ENCODE measurements around the gene ACP4.
A peak's percentile ranks its signal among the peaks of the same experiment; 100 is the strongest.

Gene ACP4

DNA sequence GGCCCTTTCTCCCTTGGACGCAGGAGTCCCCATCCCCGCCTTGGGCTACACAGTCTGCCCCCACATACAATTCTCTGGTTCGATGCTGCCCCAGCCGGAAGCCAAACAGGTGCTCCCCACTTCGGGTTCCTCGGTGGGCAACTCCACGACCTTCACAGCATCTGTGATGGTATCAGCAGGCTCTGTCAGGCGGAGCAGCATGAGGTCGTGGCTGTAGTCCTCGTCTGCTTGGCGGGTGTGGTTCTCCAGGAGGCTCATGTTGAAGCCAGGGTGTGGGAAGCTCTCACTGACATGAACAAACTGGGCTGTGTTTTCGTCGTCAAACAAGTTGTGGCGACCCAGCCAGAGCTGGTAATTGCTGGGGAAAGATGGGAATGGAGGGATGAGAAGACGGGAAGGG is 29.9 kb downstream of the ACP4 start:
- TF ChIP-seq, protein P1, sequence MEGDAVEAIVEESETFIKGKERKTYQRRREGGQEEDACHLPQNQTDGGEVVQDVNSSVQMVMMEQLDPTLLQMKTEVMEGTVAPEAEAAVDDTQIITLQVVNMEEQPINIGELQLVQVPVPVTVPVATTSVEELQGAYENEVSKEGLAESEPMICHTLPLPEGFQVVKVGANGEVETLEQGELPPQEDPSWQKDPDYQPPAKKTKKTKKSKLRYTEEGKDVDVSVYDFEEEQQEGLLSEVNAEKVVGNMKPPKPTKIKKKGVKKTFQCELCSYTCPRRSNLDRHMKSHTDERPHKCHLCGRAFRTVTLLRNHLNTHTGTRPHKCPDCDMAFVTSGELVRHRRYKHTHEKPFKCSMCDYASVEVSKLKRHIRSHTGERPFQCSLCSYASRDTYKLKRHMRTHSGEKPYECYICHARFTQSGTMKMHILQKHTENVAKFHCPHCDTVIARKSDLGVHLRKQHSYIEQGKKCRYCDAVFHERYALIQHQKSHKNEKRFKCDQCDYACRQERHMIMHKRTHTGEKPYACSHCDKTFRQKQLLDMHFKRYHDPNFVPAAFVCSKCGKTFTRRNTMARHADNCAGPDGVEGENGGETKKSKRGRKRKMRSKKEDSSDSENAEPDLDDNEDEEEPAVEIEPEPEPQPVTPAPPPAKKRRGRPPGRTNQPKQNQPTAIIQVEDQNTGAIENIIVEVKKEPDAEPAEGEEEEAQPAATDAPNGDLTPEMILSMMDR (IDR thresholded peaks at IDR 0.05; ENCODE audit: borderline replicate concordance, control extremely low read depth, extremely low read depth, insufficient read depth, missing control alignments), result no peak
- DNase-seq (ENCODE audit: low spot score), result peak; percentile 36
- in situ Hi-C loops (cut with MboI; ENCODE audit: low sequenced_read_pairs, unreplicated experiment), result no loop called here

DNA sequence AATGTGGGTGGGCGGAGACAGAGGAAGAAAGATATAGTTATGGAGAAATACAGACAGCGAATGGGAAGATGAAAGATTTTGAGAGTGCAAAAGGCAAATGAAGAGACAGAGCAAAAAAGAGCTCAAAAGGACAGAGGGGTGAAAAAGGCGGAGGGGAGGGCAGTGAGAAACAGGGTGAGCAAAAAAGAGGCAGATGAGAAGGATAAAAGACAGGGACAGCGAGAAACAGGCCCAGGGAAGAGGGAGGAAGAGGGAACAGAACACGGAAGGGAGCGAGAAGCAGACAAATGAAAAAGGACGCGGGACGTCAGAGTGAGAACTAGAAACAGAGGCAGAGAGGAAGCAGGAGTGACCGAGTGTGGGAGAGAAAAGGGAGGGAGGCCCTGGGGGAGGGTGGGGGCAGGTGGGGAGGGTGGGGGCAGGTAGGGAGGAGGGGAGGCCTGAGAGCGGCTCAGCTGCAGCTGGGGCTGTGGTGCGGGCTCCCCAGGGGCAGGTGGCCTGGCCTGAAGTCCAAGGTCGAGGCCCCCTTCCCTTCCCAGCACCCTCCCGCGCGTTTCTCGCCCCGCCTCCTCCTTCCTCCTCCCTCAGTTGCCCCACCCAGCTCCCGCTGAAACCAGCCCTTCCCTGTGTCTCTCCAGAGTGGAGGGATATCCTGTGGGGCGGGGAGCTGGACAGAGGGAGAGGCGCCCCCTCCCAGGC is 30.5 kb downstream of the ACP4 start:
- in situ Hi-C loops (cut with MboI; ENCODE audit: low sequenced_read_pairs, unreplicated experiment), result no loop called here
- TF ChIP-seq, protein P1 (IDR thresholded peaks at IDR 0.05; ENCODE audit: borderline replicate concordance, control extremely low read depth, extremely low read depth, insufficient read depth, missing control alignments), result no peak
- DNase-seq (ENCODE audit: low spot score), result peak; percentile 83

DNA sequence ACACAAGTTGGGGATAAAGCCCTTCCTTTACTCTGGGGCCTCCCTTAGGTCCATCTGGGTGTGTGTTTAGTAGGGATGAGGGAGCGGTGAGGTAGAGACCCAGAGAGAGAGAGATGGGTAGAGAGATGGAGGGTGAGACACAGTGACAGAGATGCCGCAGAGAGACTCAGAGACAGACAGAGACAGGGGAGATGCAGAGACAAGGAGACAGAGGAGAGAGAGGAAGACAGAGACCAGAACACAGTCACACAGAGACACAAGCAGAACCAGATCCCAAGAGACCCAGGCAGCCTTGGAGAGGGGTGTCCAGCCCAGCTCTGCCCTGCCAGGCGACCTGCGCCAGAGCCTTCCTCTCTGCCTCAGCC is 31.0 kb downstream of the ACP4 start:
- peak; percentile 38 for DNase-seq (ENCODE audit: low spot score)
- TF ChIP-seq, protein P1 (IDR thresholded peaks at IDR 0.05; ENCODE audit: borderline replicate concordance, control extremely low read depth, extremely low read depth, insufficient read depth, missing control alignments), result no peak
- in situ Hi-C loops (cut with MboI; ENCODE audit: low sequenced_read_pairs, unreplicated experiment), result no loop called here

DNA sequence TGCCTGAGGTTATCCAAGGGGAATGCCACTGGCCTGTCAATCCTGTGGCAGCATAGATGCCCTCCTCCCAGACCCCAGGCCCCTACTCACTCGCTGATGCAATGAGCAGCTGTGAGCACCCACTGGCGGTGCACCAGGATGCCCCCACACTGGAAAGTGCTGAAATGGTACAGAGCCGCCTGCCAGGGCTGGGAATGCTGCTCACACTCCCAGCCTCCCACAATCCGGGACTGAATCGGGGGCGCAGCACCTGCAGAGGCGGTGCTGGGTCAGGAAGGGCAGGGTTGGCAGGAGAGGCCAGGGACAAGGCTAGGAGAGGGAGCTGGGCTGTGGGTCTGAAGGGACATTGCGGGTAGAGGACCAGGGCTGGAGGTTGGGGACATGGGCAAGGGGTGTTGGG is 31.4 kb downstream of the ACP4 start:
- TF ChIP-seq, protein P1 (IDR thresholded peaks at IDR 0.05; ENCODE audit: borderline replicate concordance, control extremely low read depth, extremely low read depth, insufficient read depth, missing control alignments), result no peak
- no peak for DNase-seq (ENCODE audit: low spot score)
- in situ Hi-C loops (cut with MboI; ENCODE audit: low sequenced_read_pairs, unreplicated experiment), result no loop called here

DNA sequence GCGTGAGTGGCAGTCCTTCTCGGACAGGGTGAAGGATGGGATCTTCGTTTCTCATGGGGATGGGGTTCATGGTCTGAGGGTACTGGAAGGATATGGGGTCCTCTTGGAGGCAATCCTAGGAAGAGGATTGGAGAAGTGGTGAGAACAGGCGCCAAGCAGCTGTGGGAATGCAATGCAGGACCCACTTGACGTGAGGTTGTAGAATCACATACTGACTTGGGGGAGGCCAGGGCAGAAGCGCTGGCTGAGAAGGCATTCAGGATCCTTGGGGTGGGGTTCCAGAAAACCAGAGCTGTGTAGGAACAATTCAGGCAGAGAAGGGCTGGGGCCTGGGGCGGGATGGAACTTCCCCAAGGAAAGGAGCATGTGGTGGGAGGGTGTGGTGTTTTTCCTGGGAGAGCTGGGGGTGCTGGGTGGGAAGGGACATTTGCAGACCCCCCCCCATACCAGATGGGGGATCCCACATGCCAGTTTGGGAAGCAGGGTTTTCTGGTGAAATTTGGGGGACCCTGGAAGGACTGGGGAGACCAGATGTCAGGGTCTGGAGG is 32.5 kb downstream of the ACP4 start:
- in situ Hi-C loops (cut with MboI; ENCODE audit: low sequenced_read_pairs, unreplicated experiment), result no loop called here
- TF ChIP-seq, protein P1 (IDR thresholded peaks at IDR 0.05; ENCODE audit: borderline replicate concordance, control extremely low read depth, extremely low read depth, insufficient read depth, missing control alignments), result no peak
- DNase-seq (ENCODE audit: low spot score), result no peak

DNA sequence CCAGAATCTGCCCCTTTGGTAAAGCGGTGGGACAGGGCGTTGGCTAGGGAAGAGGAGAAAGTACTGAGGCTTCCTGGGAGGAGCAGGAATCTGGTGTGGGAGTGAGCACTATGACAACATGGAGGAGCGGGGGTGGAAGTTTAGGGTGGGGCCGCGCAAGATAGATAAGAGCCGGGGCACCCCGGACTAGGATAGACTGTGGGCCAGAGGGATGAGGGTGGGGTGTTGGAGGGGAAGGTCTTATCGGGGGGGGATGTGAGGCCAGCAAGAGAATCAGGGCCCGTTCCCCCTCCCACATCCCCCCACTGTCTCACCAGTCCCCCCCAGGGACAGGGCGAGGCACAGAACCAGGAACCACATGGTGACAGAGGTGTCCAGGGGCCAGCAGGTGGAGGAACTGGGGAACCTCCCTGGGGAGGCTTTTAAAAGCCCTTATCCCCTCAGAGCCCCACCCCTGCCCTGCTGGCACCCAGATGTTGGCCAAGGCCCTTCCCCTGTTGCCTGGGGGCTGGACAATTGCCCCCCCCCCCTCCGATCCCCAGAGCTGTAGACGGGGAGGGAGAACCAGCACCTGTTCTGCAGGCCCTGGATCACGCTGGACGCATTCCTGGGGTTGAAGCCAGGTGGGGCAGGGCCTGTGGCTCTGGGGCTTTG is 33.3 kb downstream of the ACP4 start, which contains the start of gene KLK1:
KLK1 (minus strand) TSS at position 399 of the 654 bp plus-strand sequence; CDS start at position 360, 39 bp downstream.
- TF ChIP-seq, protein P1 (IDR thresholded peaks at IDR 0.05; ENCODE audit: borderline replicate concordance, control extremely low read depth, extremely low read depth, insufficient read depth, missing control alignments), result no peak
- DNase-seq (ENCODE audit: low spot score), result no peak
- in situ Hi-C loops (cut with MboI; ENCODE audit: low sequenced_read_pairs, unreplicated experiment), result no loop called here

Measured in GM13976 (cell line).